Loucy (cell line): ENCODE measurements around the gene PCBD1.

Source experiments
- H2AFZ ChIP-seq: fragments of 200-600 bp; sonication (generic); 2 replicates; pipeline ENCODE4 v1.6.0; 2016; ENCODE audit warnings: antibody characterized with exemption, mild to moderate bottlenecking, low read length, moderate library complexity
- H3F3A ChIP-seq: fragments of 200-600 bp; 2 replicates; pipeline ENCODE4 v1.6.0; 2016; ENCODE audit warnings: antibody characterized with exemption, low read depth, mild to moderate bottlenecking
- H3K27me3 ChIP-seq: fragments of 200-600 bp; sonication (generic); 2 replicates; pipeline ENCODE4 v1.6.1; 2014; ENCODE audit warnings: low read length, mild to moderate bottlenecking; ENCODE audit not compliant: insufficient read depth, poor library complexity, severe bottlenecking
- H3K36me3 ChIP-seq: fragments of 200-600 bp; sonication (generic); 2 replicates; pipeline ENCODE4 v1.6.1; 2016; ENCODE audit warnings: low read length; ENCODE audit not compliant: insufficient read depth
- H3K4me1 ChIP-seq: fragments of 200-600 bp; sonication (generic); 2 replicates; pipeline ENCODE4 v1.5.1; 2014; ENCODE audit warnings: low read length, mild to moderate bottlenecking; ENCODE audit not compliant: insufficient read depth, poor library complexity, severe bottlenecking
- H3K4me2 ChIP-seq: fragments of 200-600 bp; sonication (generic); 2 replicates; pipeline ENCODE4 v1.6.0; 2014; ENCODE audit warnings: antibody characterized with exemption, low read length, low read depth, mild to moderate bottlenecking; ENCODE audit not compliant: poor library complexity, severe bottlenecking
- H3K4me3 ChIP-seq: fragments of 200-600 bp; sonication (generic); 2 replicates; pipeline ENCODE4 v1.5.1; 2014; ENCODE audit warnings: low read length, mild to moderate bottlenecking, mixed read lengths; ENCODE audit not compliant: poor library complexity, severe bottlenecking
- H3K79me2 ChIP-seq: fragments of 200-600 bp; sonication (generic); 2 replicates; pipeline ENCODE4 v1.6.1; 2014; ENCODE audit warnings: low read length; ENCODE audit not compliant: insufficient read depth
- H3K9ac ChIP-seq: fragments of 200-600 bp; sonication (generic); 2 replicates; pipeline ENCODE4 v1.6.0; 2014; ENCODE audit warnings: mild to moderate bottlenecking, low read depth, low read length, moderate library complexity; ENCODE audit not compliant: poor library complexity, severe bottlenecking
- H3K9me2 ChIP-seq: fragments of 200-600 bp; sonication (generic); replicated peaks from 2 replicates; pipeline ENCODE4 v1.6.1; 2016; ENCODE audit warnings: low read depth, low read length, mixed read lengths
- H3K9me3 ChIP-seq: fragments of 200-600 bp; sonication (generic); 2 replicates; pipeline ENCODE4 v1.6.1; 2014; ENCODE audit warnings: mild to moderate bottlenecking, antibody characterized with exemption, low read length, low read depth; ENCODE audit not compliant: insufficient read depth
- H4K20me1 ChIP-seq: fragments of 200-600 bp; sonication (generic); 2 replicates; pipeline ENCODE4 v1.6.0; 2014; ENCODE audit warnings: antibody characterized with exemption, low read length, mild to moderate bottlenecking; ENCODE audit not compliant: insufficient read depth, poor library complexity, severe bottlenecking
- CTCF ChIP-seq: fragments of 200-600 bp; sonication (generic); conservative IDR thresholded peaks from 2 replicates; pipeline ENCODE4 v1.5.1; 2014; ENCODE audit warnings: mild to moderate bottlenecking, antibody characterized with exemption, low read length
- EZH2phosphoT487 ChIP-seq: fragments of 200-600 bp; IDR thresholded peaks from 2 replicates; pipeline ENCODE4 v1.6.1; 2018; ENCODE audit warnings: antibody characterized with exemption, mild to moderate bottlenecking, moderate library complexity, borderline replicate concordance

PCBD1 gene

GRCh38 chr10:70906031-70906783, 17.8 kb upstream of the PCBD1 start:
- H3K4me1 ChIP-seq = no peaks in the 10 kb centered on the region
- H3K9me3 ChIP-seq = no peaks in the 10 kb centered on the region
- H3K9me2 ChIP-seq = no peaks in the 10 kb centered on the region
- no peak overlapping the region for H3K4me2 ChIP-seq
- TF ChIP-seq EZH2phosphoT487 (no peak), CTCF (no peak)
- no peaks in the 10 kb centered on the region for H3K27me3 ChIP-seq
- H3K9ac ChIP-seq = no peak overlapping the region
- H4K20me1 ChIP-seq = no peaks in the 10 kb centered on the region
- no peaks in the 10 kb centered on the region for H3K79me2 ChIP-seq
- no peaks in the 10 kb centered on the region for H3K36me3 ChIP-seq
- no peaks in the 10 kb centered on the region for H3F3A ChIP-seq
- no peak overlapping the region for H2AFZ ChIP-seq
- H3K4me3 ChIP-seq = no peak overlapping the region

- Histone ChIP-seq H3K4me3 (no peak overlapping the region), H2AFZ (no peak overlapping the region), H3K4me1 (no peaks in the 10 kb centered on the region), H3K79me2 (no peaks in the 10 kb centered on the region), H3K9me2 (no peaks in the 10 kb centered on the region), H3K9me3 (no peaks in the 10 kb centered on the region), H3K27me3 (no peaks in the 10 kb centered on the region), H3F3A (no peaks in the 10 kb centered on the region), H3K9ac (no peak overlapping the region), H3K4me2 (no peak overlapping the region), H3K36me3 (no peaks in the 10 kb centered on the region), H4K20me1 (no peaks in the 10 kb centered on the region)
- TF ChIP-seq EZH2phosphoT487 = no peak
- TF ChIP-seq CTCF = no peak
These were observed 17.0 kb upstream of the PCBD1 start for GRCh38 chr10:70905071-70906021.

GRCh38 chr10:70903262-70903921, 15.0 kb upstream of the PCBD1 start:
- no peak overlapping the region for H3K4me2 ChIP-seq
- no peaks in the 10 kb centered on the region for H3K4me1 ChIP-seq
- H4K20me1 ChIP-seq = no peaks in the 10 kb centered on the region
- H2AFZ ChIP-seq = no peak overlapping the region
- no peaks in the 10 kb centered on the region for H3K9me2 ChIP-seq
- H3K36me3 ChIP-seq = no peaks in the 10 kb centered on the region
- no peak overlapping the region for H3K9ac ChIP-seq
- H3K27me3 ChIP-seq = no peaks in the 10 kb centered on the region
- no peaks in the 10 kb centered on the region for H3F3A ChIP-seq
- no peak overlapping the region for H3K4me3 ChIP-seq
- TF ChIP-seq EZH2phosphoT487 = no peak
- TF ChIP-seq CTCF = peak; percentile 99
- H3K9me3 ChIP-seq = no peaks in the 10 kb centered on the region
- no peaks in the 10 kb centered on the region for H3K79me2 ChIP-seq
